GM19463 (cell line): ENCODE measurements around the gene PAIP2.
"Not testable (repeated sequence)": the region's sequence is repeated elsewhere in the genome, so short reads cannot be mapped to it uniquely, and the experiment has no call there.

Experiments used
- ATAC-seq: cut with Tn5 transposase; IDR thresholded peaks from one replicate; pipeline ENCODE4 v1.9.1; 2021; ENCODE audit warnings: mild to moderate bottlenecking, moderate library complexity; ENCODE audit not compliant: unreplicated experiment

The PAIP2 gene

GRCh38 chr5:139377226-139377625 is 35.6 kb downstream of the PAIP2 start:
- ATAC-seq = no peak

GRCh38 chr5:139378101-139378825 is 36.6 kb downstream of the PAIP2 start:
- ATAC-seq = no peak

- ATAC-seq = no peak
Observed at GRCh38 chr5:139378941-139379361, 37.3 kb downstream of the PAIP2 start.

- no peak for ATAC-seq
Observed at GRCh38 chr5:139379626-139380449, 38.2 kb downstream of the PAIP2 start.

- ATAC-seq = no peak
Observed at GRCh38 chr5:139381837-139382761, 40.4 kb downstream of the PAIP2 start.

GRCh38 chr5:139382807-139383206 is 41.2 kb downstream of the PAIP2 start:
- ATAC-seq = no peak

GRCh38 chr5:139383275-139383992 is 41.8 kb downstream of the PAIP2 start, which contains the start of gene SLC23A1:
Gene SLC23A1, minus strand, starts transcription at chr5:139383297. Its CDS starts 44 bp downstream, at chr5:139383253.
- ATAC-seq = no peak

- ATAC-seq = no peak
Observed at GRCh38 chr5:139383993-139384590, 42.4 kb downstream of the PAIP2 start.

- no peak for ATAC-seq
Observed at GRCh38 chr5:139384591-139385051, 43.0 kb downstream of the PAIP2 start.

- ATAC-seq = no peak
Observed at GRCh38 chr5:139385061-139386049, 43.7 kb downstream of the PAIP2 start.

- ATAC-seq = no peak
Observed at GRCh38 chr5:139386050-139386438, 44.4 kb downstream of the PAIP2 start.

GRCh38 chr5:139386956-139387355 is 45.3 kb downstream of the PAIP2 start:
- not testable (repeated sequence) for ATAC-seq

- no peak for ATAC-seq
Observed at GRCh38 chr5:139387611-139388197, 46.0 kb downstream of the PAIP2 start.

GRCh38 chr5:139388198-139388821 is 46.7 kb downstream of the PAIP2 start:
- ATAC-seq = no peak

GRCh38 chr5:139389701-139390638 is 48.3 kb downstream of the PAIP2 start, which contains the start of gene MZB1:
Gene MZB1, minus strand, starts transcription at chr5:139389913. Its CDS starts 57 bp downstream, at chr5:139389856.
- ATAC-seq = peak; percentile 30
